Liver (tissue), 9 donors: Measurements from ENCODE around the gene CES2. TPM values are rescaled to one million over a fixed set of nuclear protein-coding genes. Genes with fewer than 3 reads are reported as not detected.

Experiments used
- DNase-seq: peaks from one replicate; pipeline ENCODE4 v3.0.0-alpha.2; 2017; ENCODE audit warnings: low spot score
- H3K27ac ChIP-seq, 2 donors: one replicate each; pipeline ENCODE4 v1.7.0; 2013; ENCODE audit warnings: inconsistent platforms in 2 of 2, low read length in 2 of 2, control low read depth in 1 of 2, low read depth in 1 of 2, mild to moderate bottlenecking in 1 of 2
- H3K27me3 ChIP-seq, 4 donors: one replicate each; pipeline versions ENCODE4 v1.6.1 to v1.7.0; 2013; ENCODE audit warnings: low read length in 3 of 4, inconsistent platforms in 1 of 4, mild to moderate bottlenecking in 1 of 4, moderate library complexity in 1 of 4; ENCODE audit not compliant: control insufficient read depth in 4 of 4, insufficient read depth in 4 of 4
- H3K36me3 ChIP-seq, 4 donors: one replicate each; pipeline versions ENCODE4 v1.6.1 to v1.7.0; 2013; ENCODE audit warnings: low read length in 3 of 4, mild to moderate bottlenecking in 3 of 4, low read depth in 1 of 4, moderate library complexity in 1 of 4; ENCODE audit not compliant: control insufficient read depth in 4 of 4, insufficient read depth in 3 of 4
- H3K4me1 ChIP-seq, 4 donors: one replicate each; pipeline versions ENCODE4 v1.6.1 to v1.7.0; 2013; ENCODE audit warnings: low read length in 3 of 4, mild to moderate bottlenecking in 3 of 4, moderate library complexity in 1 of 4; ENCODE audit not compliant: control insufficient read depth in 4 of 4, insufficient read depth in 4 of 4
- H3K4me3 ChIP-seq, 3 donors: one replicate each; pipeline versions ENCODE4 v1.6.1 to v1.7.0; 2013; ENCODE audit warnings: low read length in 3 of 3, control low read depth in 1 of 3, low read depth in 1 of 3, mild to moderate bottlenecking in 1 of 3
- H3K9ac ChIP-seq, 2 donors: one replicate each; pipeline ENCODE4 v1.7.0; 2013; ENCODE audit warnings: low read length in 2 of 2, mild to moderate bottlenecking in 2 of 2, moderate library complexity in 2 of 2, control low read depth in 1 of 2, low read depth in 1 of 2
- H3K9me3 ChIP-seq, 4 donors: one replicate each; pipeline versions ENCODE4 v1.6.1 to v1.7.0; 2013; ENCODE audit warnings: low read length in 3 of 4; ENCODE audit not compliant: control insufficient read depth in 4 of 4
- ATF3 ChIP-seq: IDR thresholded peaks from 2 replicates; pipeline ENCODE4 v1.6.1; 2016; ENCODE audit warnings: antibody characterized with exemption
- CTCF ChIP-seq: fragments of 150-350 bp; IDR thresholded peaks from 2 replicates; pipeline ENCODE4 v1.5.1; 2017; ENCODE audit warnings: improper control_type of control experiment, low read depth, low read length; ENCODE audit not compliant: missing input control
- EGR1 ChIP-seq, 2 donors: IDR thresholded peaks; 2 replicates each; pipeline ENCODE4 v1.6.1; 2016 to 2018; ENCODE audit warnings: antibody characterized with exemption in 2 of 2, low read depth in 2 of 2
- FOXA1 ChIP-seq: IDR thresholded peaks from 2 replicates; pipeline ENCODE4 v1.6.1; 2016; ENCODE audit warnings: antibody characterized with exemption
- FOXA2 ChIP-seq: IDR thresholded peaks from 2 replicates; pipeline ENCODE4 v1.6.1; 2016; ENCODE audit warnings: antibody characterized with exemption
- GABPA ChIP-seq, 2 donors: IDR thresholded peaks in 1 of 2; conservative IDR thresholded peaks in 1 of 2; 2 replicates each; pipeline ENCODE4 v1.6.1; 2016; ENCODE audit warnings: antibody characterized with exemption in 2 of 2, mild to moderate bottlenecking in 1 of 2, moderate library complexity in 1 of 2
- HNF4A ChIP-seq, 2 donors: conservative IDR thresholded peaks; 2 replicates each; pipeline ENCODE4 v1.6.1; 2016; ENCODE audit warnings: antibody characterized with exemption in 2 of 2, mild to moderate bottlenecking in 2 of 2
- HNF4G ChIP-seq: IDR thresholded peaks from 2 replicates; pipeline ENCODE4 v1.6.1; 2016; ENCODE audit warnings: antibody characterized with exemption
- JUND ChIP-seq, 2 donors: IDR thresholded peaks; 2 replicates each; pipeline ENCODE4 v1.6.1; 2016; ENCODE audit warnings: antibody characterized with exemption in 2 of 2
- MAX ChIP-seq: IDR thresholded peaks from 2 replicates; pipeline ENCODE4 v1.6.1; 2016; ENCODE audit warnings: antibody characterized with exemption
- NR2F2 ChIP-seq: IDR thresholded peaks from 2 replicates; pipeline ENCODE4 v1.6.1; 2016; ENCODE audit warnings: antibody characterized with exemption
- RAD21 ChIP-seq, 2 donors: IDR thresholded peaks; 2 replicates each; pipeline ENCODE4 v1.6.1; 2016; ENCODE audit warnings: antibody characterized with exemption in 2 of 2, mild to moderate bottlenecking in 2 of 2
- REST ChIP-seq: IDR thresholded peaks from 2 replicates; pipeline ENCODE4 v1.6.1; 2016; ENCODE audit warnings: antibody characterized with exemption, mild to moderate bottlenecking
- RXRA ChIP-seq, 2 donors: IDR thresholded peaks; 2 replicates each; pipeline ENCODE4 v1.6.1; 2017 to 2018; ENCODE audit warnings: antibody characterized with exemption in 2 of 2, mild to moderate bottlenecking in 1 of 2
- SP1 ChIP-seq: IDR thresholded peaks from 2 replicates; pipeline ENCODE4 v1.6.1; 2018; ENCODE audit warnings: antibody characterized with exemption, mild to moderate bottlenecking
- TAF1 ChIP-seq: conservative IDR thresholded peaks from 2 replicates; pipeline ENCODE4 v1.6.1; 2016; ENCODE audit warnings: antibody characterized with exemption, mild to moderate bottlenecking
- YY1 ChIP-seq: IDR thresholded peaks from 2 replicates; pipeline ENCODE4 v1.6.1; 2016; ENCODE audit warnings: antibody characterized with exemption, mild to moderate bottlenecking
- ZBTB33 ChIP-seq: IDR thresholded peaks from 2 replicates; pipeline ENCODE4 v1.6.1; 2016; ENCODE audit warnings: antibody characterized with exemption
- WGBS: extraction: QIAGEN DNeasy Blood & Tissue Kit; methylation state at CpG from one replicate; pipeline ENCODE4 v1.1.7; 2013; 5-methylcytosine and 5-hydroxymethylcytosine counted together
- polyA plus RNA-seq, 2 donors: library from polyadenylated mRNA; stranded (reverse) in 1 of 2; unstranded in 1 of 2; fragments of 200-250 nt in 1 of 2; fragments of >200 nt in 1 of 2; fragmentation: Nextera tagmentation in 1 of 2; extraction: Ambion mirVana in 1 of 2; gene quantifications; one replicate each; pipeline versions ENCODE4 v1.2.1 to v1.2.3, GENCODE V29; 2013 to 2015
- total RNA-seq, 2 donors: library from RNA; depleted of rRNA; stranded (reverse); fragments of >200 nt; gene quantifications; one replicate each; pipeline ENCODE4 v1.2.3, GENCODE V29; 2014
- donor health status: healthy.
- donor health status: healthy.
- donor health status: healthy.
- donor health status: healthy.
- donor health status: healthy.

Gene CES2
- total and polyA plus RNA-seq, 4 donors, result 21.2 to 200 (median 182) TPM

- TF ChIP-seq GABPA (IDR thresholded peaks at IDR 0.05 in 1 of 2, conservative IDR thresholded peaks at IDR 0.05 in 1 of 2) (peak in 1 of 2 donors; percentile 26), RAD21 (IDR thresholded peaks at IDR 0.05) (no peak)
These were observed 26.6 kb downstream of the CES2 start (continued) for GRCh38 chr16:66961914-66962313.

GRCh38 chr16:66964049-66964448 is 28.7 kb downstream of the CES2 start:
- H3K4me1 ChIP-seq, result peaks cover 18 to 67% (median 50%) of the 10 kb centered on the region in 4 donors
- no peak for DNase-seq
- H3K27me3 ChIP-seq, result no peaks in the 10 kb centered on the region
- H3K9ac ChIP-seq, result peak overlapping the region in 1 of 2 donors; percentile 15
- peak in 1 of 2 donors; percentile 47 for TF ChIP-seq EGR1 (IDR thresholded peaks at IDR 0.05; ENCODE audit: low read depth in 2 of 2)
- TF ChIP-seq MAX, result peak; percentile 81
- no peak for TF ChIP-seq ATF3
- peak in 1 of 2 donors; percentile 37 for TF ChIP-seq GABPA (IDR thresholded peaks at IDR 0.05 in 1 of 2, conservative IDR thresholded peaks at IDR 0.05 in 1 of 2)
- TF ChIP-seq REST, result peak; percentile 87
- TF ChIP-seq NR2F2, result peak; percentile 24
- peak; percentile 98 for TF ChIP-seq SP1
- peak; percentile 65 for TF ChIP-seq YY1
- TF ChIP-seq HNF4G, result peak; percentile 99
- peak; percentile 97 for TF ChIP-seq RXRA (IDR thresholded peaks at IDR 0.05)
- peak in 1 of 2 donors; percentile 82 for TF ChIP-seq JUND (IDR thresholded peaks at IDR 0.05)
- peak; percentile 42 to 45 for TF ChIP-seq RAD21 (IDR thresholded peaks at IDR 0.05)
- TF ChIP-seq CTCF, result no peak
- peak; percentile 99 to 100 for TF ChIP-seq HNF4A (conservative IDR thresholded peaks at IDR 0.05)
- TF ChIP-seq TAF1, result no peak
- TF ChIP-seq FOXA2, result no peak
- peak; percentile 52 for TF ChIP-seq FOXA1
- TF ChIP-seq ZBTB33, result no peak
- no peaks in the 10 kb centered on the region for H3K9me3 ChIP-seq
- peak overlapping the region; percentile 76 for H3K27ac ChIP-seq
- no peak overlapping the region for H3K4me3 ChIP-seq
- H3K36me3 ChIP-seq, result peaks cover 0 to 2% (median 0%) of the 10 kb centered on the region in 4 donors
- 28% methylated on average over 6 of the region's 6 CpGs for WGBS
